ENCODE results near the gene B4GALNT3. TPM values are rescaled to one million over a fixed set of nuclear protein-coding genes. Genes with fewer than 3 reads are reported as not detected.

B4GALNT3 gene
- total RNA-seq, 1 donor from 2014 or later, result 2.9 TPM

DNA sequence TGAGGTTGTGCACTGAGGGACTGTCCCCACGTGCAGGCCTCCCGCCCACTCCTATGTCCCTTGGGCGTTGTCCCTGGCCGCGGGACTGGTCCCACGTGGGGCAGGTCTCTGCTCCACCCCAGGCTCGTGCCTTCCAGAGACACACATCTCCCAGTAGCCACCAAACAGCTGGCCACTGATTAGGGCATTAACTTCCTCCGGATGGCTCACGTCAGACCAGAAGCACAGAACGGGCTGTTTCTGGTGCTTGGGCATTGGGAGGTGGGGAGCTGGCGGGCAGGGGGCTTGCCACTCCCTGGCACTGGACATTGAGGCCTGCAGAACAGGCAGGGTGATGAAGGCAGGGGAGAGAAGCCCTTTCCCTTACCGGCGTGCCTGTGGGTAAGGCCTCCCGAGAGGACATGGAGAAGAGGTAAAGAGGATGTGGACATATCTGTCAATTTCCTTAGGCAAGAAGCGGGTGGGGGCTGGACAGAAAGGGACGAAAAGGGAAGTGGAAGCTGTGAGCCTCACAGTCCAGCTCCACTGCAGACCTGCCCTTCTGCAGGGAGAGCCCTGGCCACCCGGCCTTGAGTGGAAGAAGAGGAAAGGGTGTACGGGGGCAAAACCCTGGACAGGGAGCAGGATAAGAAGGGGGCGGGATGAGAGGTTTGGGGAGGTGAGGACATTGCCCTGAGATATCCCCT, 102.3 kb downstream of the B4GALNT3 start:
- TF ChIP-seq, protein P1, sequence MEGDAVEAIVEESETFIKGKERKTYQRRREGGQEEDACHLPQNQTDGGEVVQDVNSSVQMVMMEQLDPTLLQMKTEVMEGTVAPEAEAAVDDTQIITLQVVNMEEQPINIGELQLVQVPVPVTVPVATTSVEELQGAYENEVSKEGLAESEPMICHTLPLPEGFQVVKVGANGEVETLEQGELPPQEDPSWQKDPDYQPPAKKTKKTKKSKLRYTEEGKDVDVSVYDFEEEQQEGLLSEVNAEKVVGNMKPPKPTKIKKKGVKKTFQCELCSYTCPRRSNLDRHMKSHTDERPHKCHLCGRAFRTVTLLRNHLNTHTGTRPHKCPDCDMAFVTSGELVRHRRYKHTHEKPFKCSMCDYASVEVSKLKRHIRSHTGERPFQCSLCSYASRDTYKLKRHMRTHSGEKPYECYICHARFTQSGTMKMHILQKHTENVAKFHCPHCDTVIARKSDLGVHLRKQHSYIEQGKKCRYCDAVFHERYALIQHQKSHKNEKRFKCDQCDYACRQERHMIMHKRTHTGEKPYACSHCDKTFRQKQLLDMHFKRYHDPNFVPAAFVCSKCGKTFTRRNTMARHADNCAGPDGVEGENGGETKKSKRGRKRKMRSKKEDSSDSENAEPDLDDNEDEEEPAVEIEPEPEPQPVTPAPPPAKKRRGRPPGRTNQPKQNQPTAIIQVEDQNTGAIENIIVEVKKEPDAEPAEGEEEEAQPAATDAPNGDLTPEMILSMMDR (IDR thresholded peaks at IDR 0.05), result no peak
- H3K36me3 Mint-ChIP-seq (ENCODE audit: low read depth), result peaks cover 1% of the 10 kb centered on the region
- H3K27me3 Mint-ChIP-seq (ENCODE audit: low read depth), result peaks cover 29% of the 10 kb centered on the region
- no peaks in the 10 kb centered on the region for H3K4me1 Mint-ChIP-seq (ENCODE audit: low read depth)
- no peak overlapping the region for H3K27ac Mint-ChIP-seq (ENCODE audit: unreplicated experiment)
- no peak overlapping the region for H3K4me3 Mint-ChIP-seq (ENCODE audit: unreplicated experiment)
- no peaks in the 10 kb centered on the region for H3K9me3 Mint-ChIP-seq (ENCODE audit: low read depth)
- DNase-seq (ENCODE audit: low spot score), result no peak

DNA sequence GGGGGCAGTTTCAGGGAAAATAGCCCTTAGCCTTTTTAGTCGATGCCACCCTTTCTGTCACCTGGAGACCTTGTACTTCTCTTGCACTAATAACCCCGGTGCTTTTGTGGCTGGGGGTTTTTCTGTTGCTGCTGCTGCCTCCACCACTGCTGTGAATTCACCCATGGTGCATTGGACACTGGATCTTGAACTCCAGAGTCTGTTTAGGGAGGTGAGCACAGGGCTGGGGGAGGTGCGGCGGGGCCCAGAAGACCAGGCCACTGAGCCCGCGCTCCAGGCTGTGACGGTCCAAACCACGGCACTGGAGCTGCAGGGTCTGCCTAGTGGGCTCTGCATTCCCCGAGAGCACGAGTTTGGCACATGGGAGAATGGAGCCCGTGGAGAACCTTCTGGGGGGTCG, 102.9 kb downstream of the B4GALNT3 start:
- DNase-seq (ENCODE audit: low spot score), result no peak
- H3K4me3 Mint-ChIP-seq (ENCODE audit: unreplicated experiment), result no peak overlapping the region
- H3K36me3 Mint-ChIP-seq (ENCODE audit: low read depth), result peaks cover 1% of the 10 kb centered on the region
- TF ChIP-seq, protein P1 (IDR thresholded peaks at IDR 0.05), result no peak
- no peaks in the 10 kb centered on the region for H3K4me1 Mint-ChIP-seq (ENCODE audit: low read depth)
- H3K27me3 Mint-ChIP-seq (ENCODE audit: low read depth), result peaks cover 28% of the 10 kb centered on the region
- H3K9me3 Mint-ChIP-seq (ENCODE audit: low read depth), result no peaks in the 10 kb centered on the region
- no peak overlapping the region for H3K27ac Mint-ChIP-seq (ENCODE audit: unreplicated experiment)

DNA sequence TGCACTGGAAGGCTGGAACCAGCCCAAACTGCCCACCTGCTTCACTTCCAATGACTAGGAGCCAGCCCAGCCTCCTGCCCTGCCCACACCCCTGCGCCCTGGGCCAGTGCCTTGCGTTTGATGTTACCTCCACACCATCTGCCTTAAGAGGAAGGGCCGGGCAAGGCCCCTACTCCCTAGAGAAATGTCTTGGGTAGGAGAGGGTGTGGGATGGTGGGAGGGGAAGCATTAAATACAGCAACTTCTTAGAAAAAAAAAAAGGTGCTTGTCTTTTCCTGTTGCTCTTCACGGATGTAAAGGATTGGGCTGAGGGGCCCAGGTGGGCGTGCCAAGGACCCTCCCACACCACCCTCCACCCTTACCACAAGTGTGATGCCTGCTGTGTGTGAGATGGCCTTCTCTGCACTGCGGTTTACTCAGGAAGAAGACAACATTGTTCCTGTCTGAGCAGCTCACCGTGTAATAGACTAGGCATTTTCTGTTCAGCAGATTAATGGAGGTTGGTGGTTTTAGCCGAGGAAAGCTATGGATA, 103.6 kb downstream of the B4GALNT3 start:
- Mint-ChIP-seq H3K4me1 (ENCODE audit: low read depth) (no peaks in the 10 kb centered on the region), H3K27ac (ENCODE audit: unreplicated experiment) (no peak overlapping the region), H3K9me3 (ENCODE audit: low read depth) (no peaks in the 10 kb centered on the region), H3K36me3 (ENCODE audit: low read depth) (peaks cover 1% of the 10 kb centered on the region), H3K27me3 (ENCODE audit: low read depth) (peaks cover 22% of the 10 kb centered on the region), H3K4me3 (ENCODE audit: unreplicated experiment) (no peak overlapping the region)
- TF ChIP-seq, protein P1 (IDR thresholded peaks at IDR 0.05), result no peak
- no peak for DNase-seq (ENCODE audit: low spot score)

DNA sequence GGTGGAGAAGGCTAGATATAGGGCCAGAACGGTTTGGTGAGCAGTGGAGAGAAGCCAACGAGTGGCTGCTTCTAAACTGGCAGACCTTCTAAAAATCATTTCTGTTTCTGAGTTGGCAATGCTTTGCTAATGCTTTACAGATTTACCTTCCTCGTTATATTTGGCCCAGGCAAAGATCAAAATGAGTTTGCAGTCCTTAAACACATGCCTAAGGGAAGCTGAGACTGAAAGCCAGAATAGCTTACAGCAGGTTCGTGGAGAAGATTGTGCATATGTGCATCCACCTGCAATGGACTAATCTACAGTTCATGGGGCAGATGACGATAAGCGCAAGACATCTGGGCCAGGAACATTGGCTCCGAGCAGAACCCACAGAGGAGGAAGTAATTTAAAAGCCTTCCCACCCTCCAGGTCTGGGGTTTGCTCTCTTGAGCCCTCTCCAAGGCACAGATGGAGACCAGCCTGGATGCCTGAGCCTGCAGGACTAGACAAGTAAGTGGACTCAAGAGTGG, 104.1 kb downstream of the B4GALNT3 start:
- H3K36me3 Mint-ChIP-seq (ENCODE audit: low read depth), result no peaks in the 10 kb centered on the region
- H3K4me3 Mint-ChIP-seq (ENCODE audit: unreplicated experiment), result no peak overlapping the region

DNA sequence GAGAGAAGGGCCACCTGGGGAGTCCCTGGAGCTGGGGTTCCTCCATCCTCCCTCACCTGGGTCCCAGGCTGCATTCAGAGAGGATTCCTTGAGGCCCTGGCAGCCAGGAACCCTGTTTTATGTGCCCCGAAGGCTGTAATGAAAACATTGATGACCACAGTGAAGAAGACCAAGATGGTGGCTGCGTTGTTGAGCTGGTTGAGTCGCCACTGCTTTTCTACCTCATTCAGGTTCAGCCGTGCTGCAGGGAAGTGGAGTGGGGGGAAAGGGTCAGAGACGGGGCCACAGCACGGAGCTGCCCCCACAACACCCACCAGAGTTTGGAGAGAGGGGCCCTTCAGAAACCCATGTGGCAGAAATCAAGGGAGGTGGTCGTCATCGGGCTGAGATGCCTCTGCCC, 105.4 kb downstream of the B4GALNT3 start:
- H3K9me3 Mint-ChIP-seq (ENCODE audit: low read depth), result no peaks in the 10 kb centered on the region
- H3K27ac Mint-ChIP-seq (ENCODE audit: unreplicated experiment), result no peak overlapping the region
- peaks cover 6% of the 10 kb centered on the region for H3K4me1 Mint-ChIP-seq (ENCODE audit: low read depth)
- no peaks in the 10 kb centered on the region for H3K36me3 Mint-ChIP-seq (ENCODE audit: low read depth)
- no peak for DNase-seq (ENCODE audit: low spot score)
- no peak overlapping the region for H3K4me3 Mint-ChIP-seq (ENCODE audit: unreplicated experiment)
- H3K27me3 Mint-ChIP-seq (ENCODE audit: low read depth), result peaks cover 3% of the 10 kb centered on the region
- TF ChIP-seq, protein P1 (IDR thresholded peaks at IDR 0.05), result no peak

More for the DNA sequence above, 104.1 kb downstream of the B4GALNT3 start:
- no peak for DNase-seq (ENCODE audit: low spot score)
- H3K27me3 Mint-ChIP-seq (ENCODE audit: low read depth), result peaks cover 17% of the 10 kb centered on the region
- no peaks in the 10 kb centered on the region for H3K4me1 Mint-ChIP-seq (ENCODE audit: low read depth)
- H3K9me3 Mint-ChIP-seq (ENCODE audit: low read depth), result no peaks in the 10 kb centered on the region
- TF ChIP-seq, protein P1 (IDR thresholded peaks at IDR 0.05), result no peak
- no peak overlapping the region for H3K27ac Mint-ChIP-seq (ENCODE audit: unreplicated experiment)
